Ascending aorta (tissue), 2 donors: ENCODE measurements around the gene RAB4A. TPM values are rescaled to one million over a fixed set of nuclear protein-coding genes. Genes with fewer than 3 reads are reported as not detected.
"Not testable (repeated sequence)": the region's sequence is repeated elsewhere in the genome, so short reads cannot be mapped to it uniquely, and the experiment has no call there.

Source experiments
- DNase-seq, 2 donors: peaks; one replicate each; pipeline ENCODE4 v3.0.0-alpha.2; 2019; ENCODE audit warnings: low spot score in 2 of 2
- H3K27ac ChIP-seq, 2 donors: fragments of 200-600 bp; sonication (generic); one replicate each; pipeline ENCODE4 v1.5.1; 2016 to 2017; ENCODE audit warnings: mild to moderate bottlenecking in 1 of 2
- H3K27me3 ChIP-seq: fragments of 200-600 bp; sonication (generic); one replicate; pipeline ENCODE4 v1.5.1; 2017
- H3K36me3 ChIP-seq, 2 donors: fragments of 200-600 bp; sonication (generic); one replicate each; pipeline ENCODE4 v1.5.1; 2016
- H3K4me1 ChIP-seq, 2 donors: fragments of 200-600 bp; sonication (generic); one replicate each; pipeline ENCODE4 v1.5.1; 2016 to 2017; ENCODE audit warnings: mild to moderate bottlenecking in 1 of 2
- H3K4me3 ChIP-seq, 2 donors: fragments of 200-600 bp; sonication (generic); one replicate each; pipeline ENCODE4 v1.5.1; 2016 to 2017; ENCODE audit warnings: mild to moderate bottlenecking in 1 of 2
- H3K9me3 ChIP-seq, 2 donors: fragments of 200-600 bp; sonication (generic); one replicate each; pipeline ENCODE4 v1.5.1; 2016
- intact Hi-C: fragments of 100-400 bp; cut with DNase I; formaldehyde crosslinking; loops from one replicate; pipeline ENCODE4 v1.15.1; 2023
- total RNA-seq: library from RNA; depleted of rRNA; stranded (reverse); fragments of >200 nt; gene quantifications from one replicate; pipeline ENCODE4 v1.1.0, GENCODE V29; 2016
- TF ChIP-seq, protein P1 (sequence below), 3 experiments: fragments of 200-600 bp in 2 of 3; fragments of 450-650 bp in 1 of 3; sonication (generic) in 2 of 3; IDR thresholded peaks; one replicate each; pipeline ENCODE4 v1.5.1; 2016 to 2019; ENCODE audit warnings: antibody characterized with exemption in 3 of 3, mild to moderate bottlenecking in 1 of 3, moderate library complexity in 1 of 3

The RAB4A gene
- total RNA-seq, 1 donor from 2014 or later = 6.0 TPM

DNA sequence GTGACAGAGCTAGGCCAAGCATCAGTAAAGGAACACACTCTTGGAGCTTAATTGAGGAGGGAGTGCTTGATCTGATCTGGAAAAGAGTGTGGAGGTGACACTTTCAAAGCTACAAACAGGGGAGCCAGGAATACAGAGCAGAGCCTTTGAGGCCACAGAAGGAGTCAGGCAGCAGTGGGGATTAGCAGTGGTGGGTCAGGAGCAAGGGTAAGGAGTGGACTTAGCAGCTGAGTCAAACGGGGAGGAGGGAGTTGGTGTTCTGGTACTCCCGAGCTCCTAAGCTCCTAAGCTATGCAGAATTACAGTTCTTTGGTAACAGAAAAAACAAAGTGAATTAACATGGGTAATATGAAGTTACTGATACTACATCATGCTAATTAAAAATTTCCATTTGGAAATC is 14.5 kb downstream of the RAB4A start:
- no peak for DNase-seq
- Histone ChIP-seq H3K36me3 (peaks cover 0 to 14% of the 10 kb centered on the region in 2 donors), H3K4me1 (no peaks in the 10 kb centered on the region), H3K4me3 (no peak overlapping the region), H3K27me3 (no peaks in the 10 kb centered on the region), H3K9me3 (no peaks in the 10 kb centered on the region), H3K27ac (no peak overlapping the region)
- TF ChIP-seq, protein P1, sequence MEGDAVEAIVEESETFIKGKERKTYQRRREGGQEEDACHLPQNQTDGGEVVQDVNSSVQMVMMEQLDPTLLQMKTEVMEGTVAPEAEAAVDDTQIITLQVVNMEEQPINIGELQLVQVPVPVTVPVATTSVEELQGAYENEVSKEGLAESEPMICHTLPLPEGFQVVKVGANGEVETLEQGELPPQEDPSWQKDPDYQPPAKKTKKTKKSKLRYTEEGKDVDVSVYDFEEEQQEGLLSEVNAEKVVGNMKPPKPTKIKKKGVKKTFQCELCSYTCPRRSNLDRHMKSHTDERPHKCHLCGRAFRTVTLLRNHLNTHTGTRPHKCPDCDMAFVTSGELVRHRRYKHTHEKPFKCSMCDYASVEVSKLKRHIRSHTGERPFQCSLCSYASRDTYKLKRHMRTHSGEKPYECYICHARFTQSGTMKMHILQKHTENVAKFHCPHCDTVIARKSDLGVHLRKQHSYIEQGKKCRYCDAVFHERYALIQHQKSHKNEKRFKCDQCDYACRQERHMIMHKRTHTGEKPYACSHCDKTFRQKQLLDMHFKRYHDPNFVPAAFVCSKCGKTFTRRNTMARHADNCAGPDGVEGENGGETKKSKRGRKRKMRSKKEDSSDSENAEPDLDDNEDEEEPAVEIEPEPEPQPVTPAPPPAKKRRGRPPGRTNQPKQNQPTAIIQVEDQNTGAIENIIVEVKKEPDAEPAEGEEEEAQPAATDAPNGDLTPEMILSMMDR (IDR thresholded peaks at IDR 0.05) = no peak
- intact Hi-C loops = no loop called here

DNA sequence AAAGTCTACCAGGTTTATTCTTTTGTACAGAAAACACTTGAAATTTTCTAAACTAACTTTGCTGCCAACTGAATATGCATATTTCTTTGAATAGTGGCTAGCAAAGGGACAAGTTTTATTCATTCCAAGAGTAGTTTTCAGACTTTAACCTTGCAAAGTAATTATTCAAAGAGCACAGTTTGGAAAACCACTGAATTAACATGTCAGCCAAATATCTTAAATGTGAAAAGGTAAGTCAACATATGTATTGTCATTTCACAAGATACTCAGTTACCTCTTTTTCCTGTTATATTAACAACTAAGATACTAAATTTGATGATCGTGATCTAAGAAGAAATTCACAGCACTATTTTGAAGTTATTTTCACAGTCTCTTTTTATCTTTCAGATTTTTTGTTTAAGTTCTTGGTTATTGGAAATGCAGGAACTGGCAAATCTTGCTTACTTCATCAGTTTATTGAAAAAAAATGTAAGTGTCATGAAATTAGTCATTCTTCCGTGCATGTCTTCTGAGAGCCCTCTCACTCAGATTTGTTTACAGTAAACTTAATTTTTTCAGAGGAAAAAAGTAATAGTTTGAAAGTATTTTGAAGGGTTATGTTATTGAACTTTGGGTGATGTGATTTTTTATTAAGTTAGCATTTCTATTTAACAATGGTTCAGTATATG is 15.3 kb downstream of the RAB4A start:
- Histone ChIP-seq H3K27ac (no peak overlapping the region), H3K9me3 (no peaks in the 10 kb centered on the region), H3K4me1 (no peaks in the 10 kb centered on the region), H3K27me3 (no peaks in the 10 kb centered on the region), H3K4me3 (no peak overlapping the region), H3K36me3 (peaks cover 0 to 22% of the 10 kb centered on the region in 2 donors)
- no peak for DNase-seq
- intact Hi-C loops = no loop called here
- TF ChIP-seq, protein P1 (IDR thresholded peaks at IDR 0.05) = no peak

DNA sequence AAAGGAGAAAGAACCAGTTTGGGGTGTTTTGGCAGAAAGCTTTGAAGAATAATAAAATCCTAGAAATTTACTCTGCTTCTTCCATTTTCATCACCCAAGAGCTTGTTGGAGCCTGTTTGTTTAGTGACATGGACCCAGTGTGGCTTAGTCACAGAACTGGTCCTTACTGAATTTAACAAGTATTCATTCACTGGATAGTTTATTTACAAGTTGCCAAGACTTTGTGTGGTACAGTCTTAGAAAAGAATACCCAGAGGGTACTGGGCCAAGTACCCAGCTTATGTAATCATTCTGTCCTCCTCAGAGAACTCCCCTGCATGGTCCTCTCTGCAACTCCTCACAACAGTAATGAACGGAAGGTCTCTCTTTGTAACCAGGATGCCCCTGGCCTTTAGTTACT is 16.4 kb downstream of the RAB4A start:
- Histone ChIP-seq H3K4me3 (no peak overlapping the region), H3K9me3 (no peaks in the 10 kb centered on the region), H3K4me1 (no peaks in the 10 kb centered on the region), H3K27ac (no peak overlapping the region), H3K36me3 (peaks cover 0 to 28% of the 10 kb centered on the region in 2 donors), H3K27me3 (no peaks in the 10 kb centered on the region)
- intact Hi-C loops = no loop called here
- TF ChIP-seq, protein P1 (IDR thresholded peaks at IDR 0.05) = no peak
- no peak for DNase-seq

DNA sequence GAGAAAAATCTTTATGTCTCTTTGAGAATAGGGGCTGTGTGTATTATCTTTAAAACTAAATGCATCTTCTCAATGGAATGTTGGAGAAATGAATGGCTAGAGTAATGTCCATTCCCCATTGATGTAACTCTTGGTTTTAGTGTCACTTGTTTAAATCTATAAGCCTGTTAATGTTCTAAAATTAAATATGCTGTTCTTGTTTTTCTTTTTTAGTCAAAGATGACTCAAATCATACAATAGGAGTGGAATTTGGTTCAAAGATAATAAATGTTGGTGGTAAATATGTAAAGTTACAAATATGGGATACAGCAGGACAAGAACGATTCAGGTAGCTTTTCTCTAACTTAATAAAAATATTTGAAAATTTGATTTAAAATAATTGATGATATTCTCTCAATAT is 17.6 kb downstream of the RAB4A start:
- H3K27ac ChIP-seq = no peak overlapping the region
- H3K27me3 ChIP-seq = no peaks in the 10 kb centered on the region
- H3K4me1 ChIP-seq = no peaks in the 10 kb centered on the region
- no peak for DNase-seq
- no peaks in the 10 kb centered on the region for H3K9me3 ChIP-seq
- no peak overlapping the region for H3K4me3 ChIP-seq
- intact Hi-C loops = no loop called here
- H3K36me3 ChIP-seq = peaks cover 0 to 37% of the 10 kb centered on the region in 2 donors
- TF ChIP-seq, protein P1 (IDR thresholded peaks at IDR 0.05) = no peak

DNA sequence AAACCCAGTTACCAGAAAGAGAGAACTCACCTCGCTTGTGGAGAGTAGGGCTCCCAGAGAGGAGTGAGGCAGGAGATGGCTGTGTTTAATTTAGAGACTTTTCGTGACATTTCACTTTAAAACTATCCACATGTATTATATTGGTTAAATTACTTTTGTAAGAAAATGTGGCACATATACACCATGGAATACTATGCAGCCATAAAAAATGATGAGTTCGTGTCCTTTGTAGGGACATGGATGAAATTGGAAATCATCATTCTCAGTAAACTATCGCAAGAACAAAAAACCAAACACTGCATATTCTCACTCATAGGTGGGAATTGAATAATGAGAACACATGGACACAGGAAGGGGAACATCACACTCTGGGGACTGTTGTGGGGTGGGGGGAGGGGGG is 20.8 kb downstream of the RAB4A start:
- H3K9me3 ChIP-seq, H3K27ac ChIP-seq, intact Hi-C loops, H3K4me3 ChIP-seq, H3K4me1 ChIP-seq, H3K27me3 ChIP-seq, DNase-seq: not testable (repeated sequence)
- H3K36me3 ChIP-seq = peaks cover 0 to 41% of the 10 kb centered on the region in 2 donors

DNA sequence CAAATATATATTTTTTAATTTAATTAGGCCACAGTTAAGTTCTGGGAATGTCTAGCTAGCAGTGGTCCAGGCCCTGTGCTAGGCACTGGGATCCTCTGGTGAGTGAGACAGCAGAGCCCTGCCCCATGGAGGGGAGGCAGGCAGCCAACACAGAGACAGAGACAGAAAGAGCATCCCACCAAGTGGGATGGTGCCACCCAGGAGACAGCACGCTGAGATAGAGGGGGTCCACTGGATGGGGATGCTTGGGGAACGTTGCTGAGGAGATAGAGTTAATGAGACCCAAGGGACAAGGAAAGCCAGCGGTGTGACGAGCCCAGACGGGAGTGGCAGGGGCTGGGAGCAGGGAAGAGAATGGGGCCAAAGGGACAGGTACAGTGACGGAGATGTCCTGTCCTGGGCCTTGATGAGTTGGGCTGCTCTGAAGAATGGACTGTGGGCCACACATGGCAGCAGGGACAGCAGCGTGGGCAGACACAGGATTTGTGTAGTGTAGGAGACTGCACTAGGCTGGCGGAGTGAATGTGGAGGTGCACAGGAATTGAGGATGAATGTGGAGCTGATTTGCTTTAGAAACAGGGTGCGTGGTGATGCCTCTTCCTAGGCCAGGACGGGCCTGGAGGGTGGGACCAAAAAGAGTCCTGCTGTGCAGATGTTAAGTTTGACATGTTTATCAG is 22.8 kb downstream of the RAB4A start:
- H3K4me3 ChIP-seq = no peak overlapping the region
- no peaks in the 10 kb centered on the region for H3K27me3 ChIP-seq
- TF ChIP-seq, protein P1 (IDR thresholded peaks at IDR 0.05) = no peak
- DNase-seq = no peak
- no peaks in the 10 kb centered on the region for H3K4me1 ChIP-seq
- H3K36me3 ChIP-seq = peaks cover 5 to 43% of the 10 kb centered on the region in 2 donors
- H3K27ac ChIP-seq = no peak overlapping the region
- intact Hi-C loops = no loop called here
- no peaks in the 10 kb centered on the region for H3K9me3 ChIP-seq
